CD14-positive monocyte (primary cell): ENCODE data around the gene TPK1. TPM values are rescaled to one million over a fixed set of nuclear protein-coding genes. Genes with fewer than 3 reads are reported as not detected.

ENCODE experiments used
- DNase-seq, 3 donors: peaks; one replicate each; pipeline ENCODE4 v3.0.0-alpha.2; 2011 to 2022
- H2AFZ ChIP-seq: 2 replicates; pipeline ENCODE4 v1.6.0; 2012; ENCODE audit warnings: mild to moderate bottlenecking, low read depth, low read length, inconsistent platforms; ENCODE audit not compliant: insufficient read depth, poor library complexity, severe bottlenecking
- H3K27ac ChIP-seq, 2 donors: 1 replicate in 1 of 2; 2 replicates in 1 of 2; pipeline ENCODE4 v1.5.1; 2012 to 2013; ENCODE audit warnings: low read length in 2 of 2, control low read depth in 1 of 2, inconsistent platforms in 1 of 2, low read depth in 1 of 2, mild to moderate bottlenecking in 1 of 2
- H3K27me3 ChIP-seq, 2 donors: one replicate each; pipeline versions ENCODE4 v1.6.0 to v1.6.1; 2011 to 2013; ENCODE audit warnings: low read length in 2 of 2; ENCODE audit not compliant: control insufficient read depth in 2 of 2, insufficient read depth in 2 of 2
- H3K36me3 ChIP-seq, 2 donors: replicated peaks in 1 of 2; 1 replicate in 1 of 2; 2 replicates in 1 of 2; pipeline versions ENCODE4 v1.5.1 to v1.6.1; 2012 to 2013; ENCODE audit warnings: low read length in 2 of 2, control low read depth in 1 of 2, inconsistent platforms in 1 of 2, mild to moderate bottlenecking in 1 of 2; ENCODE audit not compliant: insufficient read depth in 2 of 2, control insufficient read depth in 1 of 2
- H3K4me1 ChIP-seq, 2 donors: 1 replicate in 1 of 2; 2 replicates in 1 of 2; pipeline versions ENCODE4 v1.5.1 to v1.6.1; 2012 to 2013; ENCODE audit warnings: low read length in 2 of 2, control low read depth in 1 of 2, inconsistent platforms in 1 of 2, mild to moderate bottlenecking in 1 of 2, moderate library complexity in 1 of 2; ENCODE audit not compliant: insufficient read depth in 2 of 2, control insufficient read depth in 1 of 2
- H3K4me2 ChIP-seq: replicated peaks from 2 replicates; pipeline ENCODE3; 2012; ENCODE audit warnings: low read length, moderate library complexity, mild to moderate bottlenecking; ENCODE audit not compliant: poor library complexity, severe bottlenecking; ENCODE audit errors: extremely low read depth
- H3K4me3 ChIP-seq, 3 experiments: fragments of 200-600 bp in 1 of 3; sonication (generic) in 1 of 3; replicated peaks in 1 of 3; 1 replicate in 2 of 3; 2 replicates in 1 of 3; pipeline ENCODE4 v1.5.1; 2011 to 2013; ENCODE audit warnings: low read length in 3 of 3, mild to moderate bottlenecking in 3 of 3, control low read depth in 2 of 3, low read depth in 2 of 3, inconsistent platforms in 1 of 3, moderate library complexity in 1 of 3
- H3K79me2 ChIP-seq: 2 replicates; pipeline ENCODE4 v1.6.0; 2012; ENCODE audit warnings: mild to moderate bottlenecking, control low read depth, inconsistent platforms, low read length, moderate library complexity; ENCODE audit not compliant: insufficient read depth
- H3K9ac ChIP-seq: 2 replicates; pipeline ENCODE4 v1.6.0; 2017; ENCODE audit warnings: low read length, mild to moderate bottlenecking; ENCODE audit not compliant: insufficient read depth, poor library complexity, severe bottlenecking
- H3K9me3 ChIP-seq, 2 donors: replicated peaks in 1 of 2; 1 replicate in 1 of 2; 2 replicates in 1 of 2; pipeline versions ENCODE4 v1.5.1 to v1.6.1; 2012 to 2013; ENCODE audit warnings: low read length in 2 of 2, control low read depth in 1 of 2; ENCODE audit not compliant: control insufficient read depth in 1 of 2, insufficient read depth in 1 of 2
- H4K20me1 ChIP-seq: 2 replicates; pipeline ENCODE4 v1.6.0; 2012; ENCODE audit warnings: mild to moderate bottlenecking, low read length, control low read depth, moderate library complexity; ENCODE audit not compliant: insufficient read depth
- H3K27ac Mint-ChIP-seq, 7 donors: one replicate each; pipeline ENCODE4 v1.8.0; 2020; ENCODE audit warnings: mild to moderate bottlenecking in 7 of 7, mixed read lengths in 7 of 7, moderate library complexity in 6 of 7, inconsistent platforms in 2 of 7
- H3K27me3 Mint-ChIP-seq, 3 donors: one replicate each; pipeline ENCODE4 v1.8.0; 2021 to 2022; ENCODE audit warnings: low read depth in 3 of 3, mild to moderate bottlenecking in 3 of 3, mixed read lengths in 3 of 3, moderate library complexity in 3 of 3, inconsistent platforms in 1 of 3
- H3K36me3 Mint-ChIP-seq, 2 donors: one replicate each; pipeline ENCODE4 v1.8.0; 2020; ENCODE audit warnings: mixed read lengths in 2 of 2, inconsistent platforms in 1 of 2, mild to moderate bottlenecking in 1 of 2
- H3K4me1 Mint-ChIP-seq: one replicate; pipeline ENCODE4 v1.8.0; 2020; ENCODE audit warnings: mild to moderate bottlenecking, mixed read lengths
- H3K4me3 Mint-ChIP-seq, 2 donors: one replicate each; pipeline ENCODE4 v1.8.0; 2020; ENCODE audit warnings: mild to moderate bottlenecking in 2 of 2, mixed read lengths in 2 of 2, moderate library complexity in 1 of 2
- H3K9me3 Mint-ChIP-seq, 7 donors: one replicate each; pipeline ENCODE4 v1.8.0; 2020 to 2022; ENCODE audit warnings: mixed read lengths in 7 of 7, mild to moderate bottlenecking in 6 of 7, moderate library complexity in 6 of 7, inconsistent platforms in 2 of 7
- WGBS: methylation state at CpG from one replicate; pipeline ENCODE4 v1.1.5; 2013; ENCODE audit warnings: missing lambda C conversion rate; ENCODE audit not compliant: insufficient coverage; 5-methylcytosine and 5-hydroxymethylcytosine counted together
- intact Hi-C, 2 donors: fragments of 100-400 bp; cut with micrococcal nuclease; formaldehyde crosslinking; loops; one replicate each; pipeline versions ENCODE4 v1.15.0 to v1.15.1; 2023
- polyA plus RNA-seq, 3 donors: library from polyadenylated mRNA; depleted of rRNA in 1 of 3; unstranded in 2 of 3; stranded (reverse) in 1 of 3; fragments of 300-500 nt in 2 of 3; fragments of >200 nt in 1 of 3; fragmentation: Illumina TruSeq in 2 of 3; gene quantifications; 1 replicate in 2 of 3; 2 replicates in 1 of 3; pipeline ENCODE4 v1.2.3, GENCODE V29; 2012 to 2021
- TF ChIP-seq, protein P1 (sequence below): fragments of 200-600 bp; IDR thresholded peaks from one replicate; pipeline ENCODE4 v1.8.0; 2022; ENCODE audit warnings: antibody characterized with exemption, mild to moderate bottlenecking

Gene TPK1
- polyA plus RNA-seq, 3 donors = 18.9 to 33.8 (median 33.1) TPM

DNA sequence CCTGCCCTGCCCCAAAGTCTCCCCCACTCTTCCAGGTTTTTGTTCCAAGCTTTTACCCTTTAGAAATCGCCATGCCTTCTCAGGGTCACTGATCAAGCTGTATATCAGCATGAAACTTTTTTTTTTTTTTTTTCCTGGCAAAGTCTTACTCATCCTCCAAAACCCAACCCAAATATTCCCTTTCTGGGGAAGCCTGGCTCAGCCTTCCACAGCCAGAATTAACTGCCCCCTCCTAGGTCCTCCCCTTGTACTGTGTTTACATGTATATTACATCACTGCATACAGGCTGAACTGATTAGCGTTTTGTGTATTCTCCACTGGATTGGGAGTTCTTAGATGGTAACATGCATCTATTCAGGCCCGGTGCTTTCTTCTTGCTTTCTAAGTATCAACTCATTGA is 427.7 kb downstream of the TPK1 start:
- no CpG with 5 or more reads among the region's 3 CpGs for WGBS
- H3K4me1 Mint-ChIP-seq = no peaks in the 10 kb centered on the region
- Histone ChIP-seq H3K36me3 (no peaks in the 10 kb centered on the region), H3K9ac (no peak overlapping the region), H3K4me1 (no peaks in the 10 kb centered on the region), H3K4me2 (no peak overlapping the region), H3K79me2 (no peaks in the 10 kb centered on the region), H3K27ac (no peak overlapping the region), H3K4me3 (no peak overlapping the region), H3K27me3 (no peaks in the 10 kb centered on the region), H2AFZ (no peak overlapping the region), H3K9me3 (no peaks in the 10 kb centered on the region), H4K20me1 (no peaks in the 10 kb centered on the region)
- intact Hi-C loops = no loop called here
- H3K36me3 Mint-ChIP-seq = no peaks in the 10 kb centered on the region
- H3K27ac Mint-ChIP-seq = peak overlapping the region in 1 of 7 donors; percentile 4
- H3K9me3 Mint-ChIP-seq = no peaks in the 10 kb centered on the region
- peaks cover 6 to 13% (median 6%) of the 10 kb centered on the region in 3 donors for H3K27me3 Mint-ChIP-seq
- H3K4me3 Mint-ChIP-seq = peak overlapping the region in 1 of 2 donors; percentile 2
- no peak for DNase-seq
- TF ChIP-seq, protein P1, sequence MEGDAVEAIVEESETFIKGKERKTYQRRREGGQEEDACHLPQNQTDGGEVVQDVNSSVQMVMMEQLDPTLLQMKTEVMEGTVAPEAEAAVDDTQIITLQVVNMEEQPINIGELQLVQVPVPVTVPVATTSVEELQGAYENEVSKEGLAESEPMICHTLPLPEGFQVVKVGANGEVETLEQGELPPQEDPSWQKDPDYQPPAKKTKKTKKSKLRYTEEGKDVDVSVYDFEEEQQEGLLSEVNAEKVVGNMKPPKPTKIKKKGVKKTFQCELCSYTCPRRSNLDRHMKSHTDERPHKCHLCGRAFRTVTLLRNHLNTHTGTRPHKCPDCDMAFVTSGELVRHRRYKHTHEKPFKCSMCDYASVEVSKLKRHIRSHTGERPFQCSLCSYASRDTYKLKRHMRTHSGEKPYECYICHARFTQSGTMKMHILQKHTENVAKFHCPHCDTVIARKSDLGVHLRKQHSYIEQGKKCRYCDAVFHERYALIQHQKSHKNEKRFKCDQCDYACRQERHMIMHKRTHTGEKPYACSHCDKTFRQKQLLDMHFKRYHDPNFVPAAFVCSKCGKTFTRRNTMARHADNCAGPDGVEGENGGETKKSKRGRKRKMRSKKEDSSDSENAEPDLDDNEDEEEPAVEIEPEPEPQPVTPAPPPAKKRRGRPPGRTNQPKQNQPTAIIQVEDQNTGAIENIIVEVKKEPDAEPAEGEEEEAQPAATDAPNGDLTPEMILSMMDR = no peak

GRCh38 chr7:144407266-144407931 is 428.5 kb downstream of the TPK1 start:
- no peaks in the 10 kb centered on the region for H4K20me1 ChIP-seq
- TF ChIP-seq, protein P1 = no peak
- H3K27me3 ChIP-seq = no peaks in the 10 kb centered on the region
- H3K9me3 ChIP-seq = no peaks in the 10 kb centered on the region
- H3K9ac ChIP-seq = no peak overlapping the region
- H3K4me1 Mint-ChIP-seq = no peaks in the 10 kb centered on the region
- H3K4me3 ChIP-seq = no peak overlapping the region
- H3K36me3 ChIP-seq = no peaks in the 10 kb centered on the region
- no peak for DNase-seq
- H3K27ac ChIP-seq = no peak overlapping the region
- intact Hi-C loops = no loop called here
- no peak overlapping the region for H3K4me2 ChIP-seq
- H3K9me3 Mint-ChIP-seq = no peaks in the 10 kb centered on the region
- no peaks in the 10 kb centered on the region for H3K79me2 ChIP-seq
- H3K27me3 Mint-ChIP-seq = peaks cover 6 to 10% (median 8%) of the 10 kb centered on the region in 3 donors
- H3K4me1 ChIP-seq = no peaks in the 10 kb centered on the region
- 90% methylated on average over 11 of the region's 12 CpGs for WGBS
- no peak overlapping the region for H2AFZ ChIP-seq
- no peaks in the 10 kb centered on the region for H3K36me3 Mint-ChIP-seq
- H3K4me3 Mint-ChIP-seq = no peak overlapping the region
- no peak overlapping the region for H3K27ac Mint-ChIP-seq
